Panc1 (cell line): ENCODE data around the gene MTA3. TPM values are rescaled to one million over a fixed set of nuclear protein-coding genes. Genes with fewer than 3 reads are reported as not detected.

Source experiments
- ATAC-seq: fragments of 200-7000 bp; cut with Tn5 transposase; 2 replicates; pipeline ENCODE4 v1.9.1; 2020; ENCODE audit warnings: mild to moderate bottlenecking, moderate library complexity
- BruUV-seq: library from RNA; stranded (reverse); fragments of 400-500 nt; replicated peaks from 2 replicates; lab custom pipeline; 2021; lab: Mats Ljungman, UMichigan
- CTCF ChIA-PET: fragments of 300-600 bp; sonication (Branson Sonifier 250); formaldehyde crosslinking; loops from one replicate; lab custom pipeline; 2022; ENCODE audit warnings: antibody characterized with exemption; lab: Charles Lee
- POLR2A ChIA-PET: fragments of 300-600 bp; sonication (Branson Sonifier 250); formaldehyde crosslinking; loops from one replicate; lab custom pipeline; 2022; ENCODE audit warnings: antibody characterized with exemption; lab: Charles Lee
- DNase-seq: peaks from one replicate; pipeline ENCODE4 v3.0.0-alpha.2; 2010; ENCODE audit warnings: low read depth, low spot score
- H3K27ac ChIP-seq: 2 replicates; pipeline ENCODE4 v1.5.1; 2011; ENCODE audit warnings: mild to moderate bottlenecking, low read length, inconsistent platforms
- H3K27me3 ChIP-seq: fragments of 200-500 bp; sonication (Bioruptor generic); 2 replicates; pipeline ENCODE4 v1.6.0; 2014; ENCODE audit warnings: low read length, inconsistent platforms; ENCODE audit not compliant: control insufficient read depth, insufficient read depth
- H3K36me3 ChIP-seq: fragments of 200-500 bp; sonication (Bioruptor generic); 2 replicates; pipeline ENCODE4 v1.5.1; 2014; ENCODE audit warnings: inconsistent platforms, mild to moderate bottlenecking, low read length, moderate library complexity; ENCODE audit not compliant: control insufficient read depth, insufficient read depth
- H3K4me1 ChIP-seq: 2 replicates; pipeline ENCODE4 v1.5.1; 2011; ENCODE audit warnings: inconsistent platforms, mild to moderate bottlenecking, low read length, moderate library complexity; ENCODE audit not compliant: control insufficient read depth, insufficient read depth
- H3K4me3 ChIP-seq, 2 experiments: 2 replicates each; pipeline ENCODE4 v1.5.1; 2011 to 2012; ENCODE audit warnings: low read depth in 2 of 2, low read length in 2 of 2, mild to moderate bottlenecking in 2 of 2, inconsistent platforms in 1 of 2, moderate library complexity in 1 of 2
- H3K9me3 ChIP-seq: fragments of 200-500 bp; sonication (Bioruptor generic); 2 replicates; pipeline ENCODE4 v1.5.1; 2014; ENCODE audit warnings: low read depth, mild to moderate bottlenecking, inconsistent platforms, low read length, moderate library complexity; ENCODE audit not compliant: control insufficient read depth, insufficient read depth
- POLR2AphosphoS5 ChIP-seq: IDR thresholded peaks from 2 replicates; pipeline ENCODE4 v1.6.1; 2012; ENCODE audit warnings: mild to moderate bottlenecking, low read depth, low read length, moderate library complexity
- SIN3A ChIP-seq: IDR thresholded peaks from 2 replicates; pipeline ENCODE4 v1.6.1; 2012; ENCODE audit warnings: low read depth, mild to moderate bottlenecking, low read length, moderate library complexity, borderline replicate concordance; ENCODE audit not compliant: insufficient read depth
- TCF7L2 ChIP-seq: IDR thresholded peaks from 2 replicates; pipeline ENCODE4 v1.6.1; 2011; ENCODE audit warnings: mild to moderate bottlenecking, low read depth, low read length, inconsistent platforms
- in situ Hi-C: cut with HindIII; loops from 2 replicates; pipeline ENCODE4 v1.10.0; 2016; ENCODE audit warnings: low sequenced_read_pairs, low pct_unique_long_range_greater_than_20kb
- intact Hi-C: fragments of 100-400 bp; cut with micrococcal nuclease; formaldehyde crosslinking; loops from one replicate; pipeline ENCODE4 v1.10.0; 2022; ENCODE audit not compliant: unreplicated experiment
- total RNA-seq: library from RNA; stranded (reverse); gene quantifications from one replicate; pipeline ENCODE4 v1.2.1, GENCODE V29; 2021; ENCODE audit not compliant: unreplicated experiment
- TF ChIP-seq, protein P1 (sequence below), 2 experiments: IDR thresholded peaks; 2 replicates each; pipeline ENCODE4 v1.6.1; 2011 to 2012; ENCODE audit warnings: low read depth in 2 of 2, control low read depth in 1 of 2, low read length in 1 of 2, mild to moderate bottlenecking in 1 of 2, moderate library complexity in 1 of 2; ENCODE audit not compliant: insufficient read depth in 1 of 2
- TF ChIP-seq, protein P2 (sequence below): fragments of 450-650 bp; IDR thresholded peaks from 2 replicates; pipeline ENCODE4 v1.5.1; 2017; ENCODE audit warnings: mild to moderate bottlenecking

MTA3 gene
- total RNA-seq, 1 experiment from 2014 or later = 65.6 TPM

DNA sequence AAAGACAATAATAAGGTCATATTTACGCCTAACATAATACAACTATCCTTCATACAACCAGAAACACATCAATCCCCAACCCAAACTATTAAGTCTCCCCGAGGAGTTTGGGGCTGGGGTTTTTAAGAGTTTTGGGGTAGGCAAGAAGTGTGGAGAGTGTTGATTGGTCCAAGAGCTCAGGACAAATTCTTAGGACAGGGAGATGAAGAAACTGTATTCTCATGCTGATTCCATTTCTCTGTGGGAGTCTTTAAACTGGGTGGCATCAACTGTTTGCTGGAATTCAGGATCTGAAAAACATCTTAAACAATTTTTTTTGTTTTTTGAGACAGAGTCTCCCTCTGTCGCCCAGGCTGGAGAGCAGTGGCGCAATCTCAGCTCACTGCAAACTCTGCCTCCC, 25.6 kb upstream of the MTA3 start:
- BruUV-seq = no TSS peak
- Histone ChIP-seq H3K9me3 (no peaks in the 10 kb centered on the region), H3K36me3 (no peaks in the 10 kb centered on the region), H3K4me3 (no peak overlapping the region), H3K27me3 (no peaks in the 10 kb centered on the region), H3K27ac (no peak overlapping the region), H3K4me1 (no peaks in the 10 kb centered on the region; the same call in 1 of the 2 replicates)
- in situ Hi-C loops = no loop called here
- ChIA-PET POLR2A (no interaction called here), CTCF (interaction anchor here (0.7 kb wide), 1 partner anchor 1033 kb away, joined by 4 read pairs; no protein-coding TSS in a partner anchor)
- DNase-seq = no peak
- intact Hi-C loops = no loop called here
- no peak for ATAC-seq
- TF ChIP-seq TCF7L2 = no peak
- no peak for TF ChIP-seq SIN3A
- TF ChIP-seq, protein P1, sequence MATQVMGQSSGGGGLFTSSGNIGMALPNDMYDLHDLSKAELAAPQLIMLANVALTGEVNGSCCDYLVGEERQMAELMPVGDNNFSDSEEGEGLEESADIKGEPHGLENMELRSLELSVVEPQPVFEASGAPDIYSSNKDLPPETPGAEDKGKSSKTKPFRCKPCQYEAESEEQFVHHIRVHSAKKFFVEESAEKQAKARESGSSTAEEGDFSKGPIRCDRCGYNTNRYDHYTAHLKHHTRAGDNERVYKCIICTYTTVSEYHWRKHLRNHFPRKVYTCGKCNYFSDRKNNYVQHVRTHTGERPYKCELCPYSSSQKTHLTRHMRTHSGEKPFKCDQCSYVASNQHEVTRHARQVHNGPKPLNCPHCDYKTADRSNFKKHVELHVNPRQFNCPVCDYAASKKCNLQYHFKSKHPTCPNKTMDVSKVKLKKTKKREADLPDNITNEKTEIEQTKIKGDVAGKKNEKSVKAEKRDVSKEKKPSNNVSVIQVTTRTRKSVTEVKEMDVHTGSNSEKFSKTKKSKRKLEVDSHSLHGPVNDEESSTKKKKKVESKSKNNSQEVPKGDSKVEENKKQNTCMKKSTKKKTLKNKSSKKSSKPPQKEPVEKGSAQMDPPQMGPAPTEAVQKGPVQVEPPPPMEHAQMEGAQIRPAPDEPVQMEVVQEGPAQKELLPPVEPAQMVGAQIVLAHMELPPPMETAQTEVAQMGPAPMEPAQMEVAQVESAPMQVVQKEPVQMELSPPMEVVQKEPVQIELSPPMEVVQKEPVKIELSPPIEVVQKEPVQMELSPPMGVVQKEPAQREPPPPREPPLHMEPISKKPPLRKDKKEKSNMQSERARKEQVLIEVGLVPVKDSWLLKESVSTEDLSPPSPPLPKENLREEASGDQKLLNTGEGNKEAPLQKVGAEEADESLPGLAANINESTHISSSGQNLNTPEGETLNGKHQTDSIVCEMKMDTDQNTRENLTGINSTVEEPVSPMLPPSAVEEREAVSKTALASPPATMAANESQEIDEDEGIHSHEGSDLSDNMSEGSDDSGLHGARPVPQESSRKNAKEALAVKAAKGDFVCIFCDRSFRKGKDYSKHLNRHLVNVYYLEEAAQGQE (IDR thresholded peaks at IDR 0.05; ENCODE audit: insufficient read depth in 1 of 2, low read depth in 2 of 2, low read length in 1 of 2) = no peak
- no peak for TF ChIP-seq POLR2AphosphoS5
- TF ChIP-seq, protein P2, sequence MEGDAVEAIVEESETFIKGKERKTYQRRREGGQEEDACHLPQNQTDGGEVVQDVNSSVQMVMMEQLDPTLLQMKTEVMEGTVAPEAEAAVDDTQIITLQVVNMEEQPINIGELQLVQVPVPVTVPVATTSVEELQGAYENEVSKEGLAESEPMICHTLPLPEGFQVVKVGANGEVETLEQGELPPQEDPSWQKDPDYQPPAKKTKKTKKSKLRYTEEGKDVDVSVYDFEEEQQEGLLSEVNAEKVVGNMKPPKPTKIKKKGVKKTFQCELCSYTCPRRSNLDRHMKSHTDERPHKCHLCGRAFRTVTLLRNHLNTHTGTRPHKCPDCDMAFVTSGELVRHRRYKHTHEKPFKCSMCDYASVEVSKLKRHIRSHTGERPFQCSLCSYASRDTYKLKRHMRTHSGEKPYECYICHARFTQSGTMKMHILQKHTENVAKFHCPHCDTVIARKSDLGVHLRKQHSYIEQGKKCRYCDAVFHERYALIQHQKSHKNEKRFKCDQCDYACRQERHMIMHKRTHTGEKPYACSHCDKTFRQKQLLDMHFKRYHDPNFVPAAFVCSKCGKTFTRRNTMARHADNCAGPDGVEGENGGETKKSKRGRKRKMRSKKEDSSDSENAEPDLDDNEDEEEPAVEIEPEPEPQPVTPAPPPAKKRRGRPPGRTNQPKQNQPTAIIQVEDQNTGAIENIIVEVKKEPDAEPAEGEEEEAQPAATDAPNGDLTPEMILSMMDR = no peak

DNA sequence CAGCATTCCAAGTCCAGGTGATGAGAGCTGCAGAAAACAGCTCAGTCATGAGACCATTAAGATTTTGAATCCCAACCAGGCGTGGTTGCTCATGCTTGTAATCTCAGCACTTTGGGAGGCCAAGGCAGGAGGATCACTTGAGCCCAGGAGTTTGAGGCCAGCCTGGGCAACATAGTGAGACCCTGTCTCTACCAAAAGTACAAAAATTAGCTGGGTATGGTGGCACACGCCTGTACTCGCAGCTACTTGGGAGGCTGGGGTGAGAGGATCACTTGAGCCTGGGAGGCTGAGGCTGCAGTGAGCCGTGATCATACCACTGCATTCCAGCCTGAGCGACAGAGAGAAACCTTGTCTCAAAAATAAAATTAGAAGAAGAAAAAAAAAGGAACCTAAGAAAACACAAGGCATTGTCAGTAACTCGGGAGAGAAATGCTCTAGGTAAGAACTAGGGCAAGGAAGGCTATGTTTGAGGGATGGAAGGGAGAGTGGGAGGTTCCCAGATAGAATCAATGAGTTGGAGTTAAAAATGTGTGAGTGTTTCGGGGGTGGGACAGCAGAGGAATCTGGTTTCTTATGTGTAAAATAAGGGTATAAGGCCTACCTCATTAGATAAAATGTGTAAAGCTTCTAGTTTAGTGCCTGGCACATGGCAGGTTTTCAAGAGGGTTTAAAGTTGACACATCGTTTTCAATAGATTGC, 23.3 kb upstream of the MTA3 start:
- POLR2A ChIA-PET = interaction anchor here (0.7 kb wide), 1 partner anchor 18 kb away, joined by 3 read pairs; no protein-coding TSS in a partner anchor
- no peak for ATAC-seq
- Histone ChIP-seq H3K27me3 (no peaks in the 10 kb centered on the region), H3K9me3 (no peaks in the 10 kb centered on the region), H3K36me3 (no peaks in the 10 kb centered on the region), H3K4me3 (no peak overlapping the region), H3K4me1 (no peaks in the 10 kb centered on the region; the same call in 1 of the 2 replicates), H3K27ac (no peak overlapping the region)
- in situ Hi-C loops = no loop called here
- TF ChIP-seq, protein P1 (IDR thresholded peaks at IDR 0.05; ENCODE audit: insufficient read depth in 1 of 2, low read depth in 2 of 2, low read length in 1 of 2) = no peak
- TF ChIP-seq SIN3A = no peak
- no peak for TF ChIP-seq POLR2AphosphoS5
- TF ChIP-seq TCF7L2 = no peak
- TF ChIP-seq, protein P2 = no peak
- DNase-seq = no peak
- BruUV-seq = no TSS peak
- intact Hi-C loops = no loop called here
- CTCF ChIA-PET = no interaction called here
